WTC11 (cell line): Measurements from ENCODE around the gene PRSS38. TPM values are rescaled to one million over a fixed set of nuclear protein-coding genes. Genes with fewer than 3 reads are reported as not detected.

Experiments
- ATAC-seq: fragments of 200-7000 bp; cut with Tn5 transposase; 2 replicates; pipeline ENCODE4 v1.10.0; 2021; ENCODE audit warnings: mild to moderate bottlenecking, moderate library complexity
- CTCF ChIA-PET: fragments of 300-600 bp; sonication (Branson Sonifier 250); formaldehyde crosslinking; loops from one replicate; lab custom pipeline; 2021; ENCODE audit warnings: antibody characterized with exemption; lab: Charles Lee
- POLR2A ChIA-PET: fragments of 350-600 bp; sonication (Branson Sonifier 250); formaldehyde crosslinking; loops from one replicate; lab custom pipeline; 2021; ENCODE audit warnings: antibody characterized with exemption; lab: Charles Lee
- DNase-seq: peaks from one replicate; pipeline ENCODE4 v3.0.0; 2021; ENCODE audit warnings: low spot score
- H3K27ac Mint-ChIP-seq: 2 replicates; pipeline ENCODE4 v1.8.0; 2021; ENCODE audit warnings: mixed read lengths
- H3K27me3 Mint-ChIP-seq: 2 replicates; pipeline ENCODE4 v1.8.0; 2021; ENCODE audit warnings: low read depth, mild to moderate bottlenecking, moderate library complexity, mixed read lengths
- H3K36me3 Mint-ChIP-seq: 2 replicates; pipeline ENCODE4 v1.8.0; 2021; ENCODE audit warnings: mixed read lengths
- H3K4me1 Mint-ChIP-seq: 2 replicates; pipeline ENCODE4 v1.8.0; 2022; ENCODE audit warnings: mixed read lengths
- H3K4me3 Mint-ChIP-seq: 2 replicates; pipeline ENCODE4 v1.8.0; 2021; ENCODE audit warnings: mild to moderate bottlenecking, moderate library complexity, mixed read lengths
- H3K9me3 Mint-ChIP-seq: 2 replicates; pipeline ENCODE4 v1.8.0; 2021; ENCODE audit warnings: mixed read lengths
- AR ChIP-seq: fragments of 250-450 bp; sonication (Bioruptor Pico); IDR thresholded peaks from 2 replicates; pipeline ENCODE4 v1.9.0; 2021; ENCODE audit warnings: mild to moderate bottlenecking
- EMX1 ChIP-seq: fragments of 250-450 bp; sonication (Bioruptor Pico); IDR thresholded peaks from 2 replicates; pipeline ENCODE4 v1.8.0; 2021; ENCODE audit warnings: mild to moderate bottlenecking
- MYBL2 ChIP-seq: sonication (generic); formaldehyde crosslinking; IDR thresholded peaks from 2 replicates; pipeline ENCODE4 v1.8.1; 2023; ENCODE audit warnings: mild to moderate bottlenecking, moderate library complexity, missing genetic modification reagents
- PREB ChIP-seq: sonication (generic); formaldehyde crosslinking; IDR thresholded peaks from 2 replicates; pipeline ENCODE4 v1.8.1; 2022; ENCODE audit warnings: mild to moderate bottlenecking, missing genetic modification reagents, moderate library complexity, borderline replicate concordance
- SMAD3 ChIP-seq: sonication (generic); formaldehyde crosslinking; IDR thresholded peaks from 2 replicates; pipeline ENCODE4 v1.8.0; 2022; ENCODE audit warnings: missing genetic modification reagents, mild to moderate bottlenecking, borderline replicate concordance
- USF1 ChIP-seq: sonication (generic); formaldehyde crosslinking; IDR thresholded peaks from 2 replicates; pipeline ENCODE4 v1.8.0; 2022; ENCODE audit warnings: mild to moderate bottlenecking, missing genetic modification reagents
- ZBTB21 ChIP-seq: sonication (generic); formaldehyde crosslinking; IDR thresholded peaks from 2 replicates; pipeline ENCODE4 v1.8.1; 2023; ENCODE audit warnings: mild to moderate bottlenecking, missing genetic modification reagents, borderline replicate concordance
- ZNF121 ChIP-seq: sonication (generic); formaldehyde crosslinking; IDR thresholded peaks from 2 replicates; pipeline ENCODE4 v1.8.0; 2023; ENCODE audit warnings: missing genetic modification reagents
- total RNA-seq: library from RNA; stranded (reverse); gene quantifications from 3 replicates; pipeline ENCODE4 v1.2.3, GENCODE V29; 2021
- TF ChIP-seq, protein P1 (sequence below): sonication (generic); formaldehyde crosslinking; IDR thresholded peaks from 2 replicates; pipeline ENCODE4 v1.8.0; 2023; ENCODE audit warnings: mild to moderate bottlenecking, missing genetic modification reagents
- TF ChIP-seq, protein P2 (sequence below): fragments of 250-450 bp; sonication (Bioruptor Pico); IDR thresholded peaks from 2 replicates; pipeline ENCODE4 v2.1.2; 2022; ENCODE audit warnings: mild to moderate bottlenecking, moderate library complexity
- TF ChIP-seq, protein P3 (sequence below): sonication (generic); formaldehyde crosslinking; IDR thresholded peaks from 2 replicates; pipeline ENCODE4 v1.8.1; 2023; ENCODE audit warnings: mild to moderate bottlenecking, missing genetic modification reagents
- TF ChIP-seq, protein P4 (sequence below): sonication (generic); formaldehyde crosslinking; IDR thresholded peaks from 2 replicates; pipeline ENCODE4 v1.8.0; 2022; ENCODE audit warnings: mild to moderate bottlenecking, missing genetic modification reagents

PRSS38 gene
- total RNA-seq, 1 experiment from 2014 or later: not detected

DNA sequence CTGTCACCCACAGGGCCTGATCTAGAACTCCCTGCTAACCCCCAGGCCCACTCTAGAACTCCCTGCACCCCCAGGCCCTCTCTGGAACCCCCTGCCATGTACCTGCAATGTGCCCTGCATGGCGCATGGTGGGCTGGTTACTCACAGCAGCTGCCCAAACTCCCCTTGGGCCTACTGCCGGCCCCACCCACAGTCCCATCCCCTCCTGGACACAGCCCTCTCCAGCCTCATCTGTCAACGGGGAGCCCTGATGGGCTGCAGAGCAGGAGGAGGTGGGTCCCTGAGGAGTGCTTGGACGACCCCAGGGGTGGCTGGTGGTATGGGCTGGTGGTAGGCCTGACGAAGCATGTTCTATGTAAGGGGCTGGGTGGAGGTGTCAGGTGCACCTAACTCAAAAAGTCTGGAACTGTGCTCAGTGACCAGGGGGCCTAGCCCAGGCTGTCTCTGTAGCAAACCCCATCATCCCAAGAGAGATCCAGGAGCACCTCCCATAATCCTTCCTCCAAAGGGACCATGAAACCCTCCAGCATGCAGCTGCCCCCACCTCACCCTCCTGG is 19.0 kb upstream of the PRSS38 start (continued):
- TF ChIP-seq, protein P1, sequence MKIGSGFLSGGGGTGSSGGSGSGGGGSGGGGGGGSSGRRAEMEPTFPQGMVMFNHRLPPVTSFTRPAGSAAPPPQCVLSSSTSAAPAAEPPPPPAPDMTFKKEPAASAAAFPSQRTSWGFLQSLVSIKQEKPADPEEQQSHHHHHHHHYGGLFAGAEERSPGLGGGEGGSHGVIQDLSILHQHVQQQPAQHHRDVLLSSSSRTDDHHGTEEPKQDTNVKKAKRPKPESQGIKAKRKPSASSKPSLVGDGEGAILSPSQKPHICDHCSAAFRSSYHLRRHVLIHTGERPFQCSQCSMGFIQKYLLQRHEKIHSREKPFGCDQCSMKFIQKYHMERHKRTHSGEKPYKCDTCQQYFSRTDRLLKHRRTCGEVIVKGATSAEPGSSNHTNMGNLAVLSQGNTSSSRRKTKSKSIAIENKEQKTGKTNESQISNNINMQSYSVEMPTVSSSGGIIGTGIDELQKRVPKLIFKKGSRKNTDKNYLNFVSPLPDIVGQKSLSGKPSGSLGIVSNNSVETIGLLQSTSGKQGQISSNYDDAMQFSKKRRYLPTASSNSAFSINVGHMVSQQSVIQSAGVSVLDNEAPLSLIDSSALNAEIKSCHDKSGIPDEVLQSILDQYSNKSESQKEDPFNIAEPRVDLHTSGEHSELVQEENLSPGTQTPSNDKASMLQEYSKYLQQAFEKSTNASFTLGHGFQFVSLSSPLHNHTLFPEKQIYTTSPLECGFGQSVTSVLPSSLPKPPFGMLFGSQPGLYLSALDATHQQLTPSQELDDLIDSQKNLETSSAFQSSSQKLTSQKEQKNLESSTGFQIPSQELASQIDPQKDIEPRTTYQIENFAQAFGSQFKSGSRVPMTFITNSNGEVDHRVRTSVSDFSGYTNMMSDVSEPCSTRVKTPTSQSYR (CRISPR knock-in tag): no peak
- TF ChIP-seq ZBTB21 (CRISPR knock-in tag) (no peak), ZNF121 (CRISPR knock-in tag) (no peak), PREB (CRISPR knock-in tag) (no peak), MYBL2 (CRISPR knock-in tag) (no peak)
- TF ChIP-seq, protein P2, sequence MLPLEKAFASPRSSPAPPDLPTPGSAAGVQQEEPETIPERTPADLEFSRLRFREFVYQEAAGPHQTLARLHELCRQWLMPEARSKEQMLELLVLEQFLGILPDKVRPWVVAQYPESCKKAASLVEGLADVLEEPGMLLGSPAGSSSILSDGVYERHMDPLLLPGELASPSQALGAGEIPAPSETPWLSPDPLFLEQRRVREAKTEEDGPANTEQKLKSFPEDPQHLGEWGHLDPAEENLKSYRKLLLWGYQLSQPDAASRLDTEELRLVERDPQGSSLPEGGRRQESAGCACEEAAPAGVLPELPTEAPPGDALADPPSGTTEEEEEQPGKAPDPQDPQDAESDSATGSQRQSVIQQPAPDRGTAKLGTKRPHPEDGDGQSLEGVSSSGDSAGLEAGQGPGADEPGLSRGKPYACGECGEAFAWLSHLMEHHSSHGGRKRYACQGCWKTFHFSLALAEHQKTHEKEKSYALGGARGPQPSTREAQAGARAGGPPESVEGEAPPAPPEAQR (CRISPR knock-in tag): no peak
- TF ChIP-seq, protein P3, sequence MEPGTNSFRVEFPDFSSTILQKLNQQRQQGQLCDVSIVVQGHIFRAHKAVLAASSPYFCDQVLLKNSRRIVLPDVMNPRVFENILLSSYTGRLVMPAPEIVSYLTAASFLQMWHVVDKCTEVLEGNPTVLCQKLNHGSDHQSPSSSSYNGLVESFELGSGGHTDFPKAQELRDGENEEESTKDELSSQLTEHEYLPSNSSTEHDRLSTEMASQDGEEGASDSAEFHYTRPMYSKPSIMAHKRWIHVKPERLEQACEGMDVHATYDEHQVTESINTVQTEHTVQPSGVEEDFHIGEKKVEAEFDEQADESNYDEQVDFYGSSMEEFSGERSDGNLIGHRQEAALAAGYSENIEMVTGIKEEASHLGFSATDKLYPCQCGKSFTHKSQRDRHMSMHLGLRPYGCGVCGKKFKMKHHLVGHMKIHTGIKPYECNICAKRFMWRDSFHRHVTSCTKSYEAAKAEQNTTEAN (CRISPR knock-in tag): no peak
- TF ChIP-seq, all 79 proteins: peak for 0

- CTCF ChIA-PET: interaction anchor here (1.5 kb wide), 1 partner anchor 157 kb away, joined by 4 read pairs; no protein-coding TSS in a partner anchor
- Mint-ChIP-seq H3K27ac (no peak overlapping the region), H3K4me1 (peaks cover 15% of the 10 kb centered on the region), H3K36me3 (no peaks in the 10 kb centered on the region), H3K27me3 (peaks cover 7% of the 10 kb centered on the region; the same call in 1 of the 2 replicates), H3K4me3 (no peak overlapping the region), H3K9me3 (no peaks in the 10 kb centered on the region)
- ATAC-seq (no peak), DNase-seq (no peak)
- POLR2A ChIA-PET: no interaction called here
- TF ChIP-seq USF1 (CRISPR knock-in tag) (no peak), EMX1 (CRISPR knock-in tag) (no peak), SMAD3 (no peak), AR (CRISPR knock-in tag) (no peak)
- TF ChIP-seq, protein P4, sequence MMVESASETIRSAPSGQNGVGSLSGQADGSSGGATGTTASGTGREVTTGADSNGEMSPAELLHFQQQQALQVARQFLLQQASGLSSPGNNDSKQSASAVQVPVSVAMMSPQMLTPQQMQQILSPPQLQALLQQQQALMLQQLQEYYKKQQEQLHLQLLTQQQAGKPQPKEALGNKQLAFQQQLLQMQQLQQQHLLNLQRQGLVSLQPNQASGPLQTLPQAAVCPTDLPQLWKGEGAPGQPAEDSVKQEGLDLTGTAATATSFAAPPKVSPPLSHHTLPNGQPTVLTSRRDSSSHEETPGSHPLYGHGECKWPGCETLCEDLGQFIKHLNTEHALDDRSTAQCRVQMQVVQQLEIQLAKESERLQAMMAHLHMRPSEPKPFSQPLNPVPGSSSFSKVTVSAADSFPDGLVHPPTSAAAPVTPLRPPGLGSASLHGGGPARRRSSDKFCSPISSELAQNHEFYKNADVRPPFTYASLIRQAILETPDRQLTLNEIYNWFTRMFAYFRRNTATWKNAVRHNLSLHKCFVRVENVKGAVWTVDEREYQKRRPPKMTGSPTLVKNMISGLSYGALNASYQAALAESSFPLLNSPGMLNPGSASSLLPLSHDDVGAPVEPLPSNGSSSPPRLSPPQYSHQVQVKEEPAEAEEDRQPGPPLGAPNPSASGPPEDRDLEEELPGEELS (CRISPR knock-in tag): no peak
- TF ChIP-seq, protein P1 (CRISPR knock-in tag): no peak
Measured at GRCh38 chr1:227797144-227797543, 18.3 kb upstream of the PRSS38 start.
